ENCODE measurements around the gene FN1. TPM values are rescaled to one million over a fixed set of nuclear protein-coding genes. Genes with fewer than 3 reads are reported as not detected.
"Not testable (repeated sequence)": the region's sequence is repeated elsewhere in the genome, so short reads cannot be mapped to it uniquely, and the experiment has no call there.

The FN1 gene
- total RNA-seq, 2 donors from 2014 or later, result 84.2 to 257 TPM

- intact Hi-C loops (cut with DNase I), result loop anchor here (10.0 kb wide), 1 partner anchor 600 kb away; no protein-coding TSS in a partner anchor
- Histone ChIP-seq H3K27me3 (replicated peaks; ENCODE audit: insufficient read depth) (no peaks in the 10 kb centered on the region), H3K9me3 (no peaks in the 10 kb centered on the region), H3K27ac (no peak overlapping the region), H3K4me3 (no peak overlapping the region), H3K4me1 (replicated peaks) (peaks cover 3% of the 10 kb centered on the region), H3K36me3 (no peaks in the 10 kb centered on the region)
- 100% methylated on average over 2 of the region's 2 CpGs for WGBS
- TF ChIP-seq POLR2A (IDR thresholded peaks at IDR 0.05) (no peak), CTCF (IDR thresholded peaks at IDR 0.05) (no peak), POLR2AphosphoS5 (IDR thresholded peaks at IDR 0.05) (no peak)
- DNase-seq (ENCODE audit: low spot score), result no peak
These were observed 120.6 kb downstream of the FN1 start for GRCh38 chr2:215315301-215315700.

- Histone ChIP-seq H3K36me3 (no peaks in the 10 kb centered on the region), H3K27me3 (replicated peaks; ENCODE audit: insufficient read depth) (no peaks in the 10 kb centered on the region), H3K27ac (no peak overlapping the region), H3K9me3 (no peaks in the 10 kb centered on the region), H3K4me1 (replicated peaks) (peaks cover 3% of the 10 kb centered on the region), H3K4me3 (no peak overlapping the region)
- 50% methylated on average over 1 of the region's 1 CpG for WGBS
- no peak for DNase-seq (ENCODE audit: low spot score)
- no peak for TF ChIP-seq POLR2AphosphoS5 (IDR thresholded peaks at IDR 0.05)
- no peak for TF ChIP-seq POLR2A (IDR thresholded peaks at IDR 0.05)
- no peak for TF ChIP-seq CTCF (IDR thresholded peaks at IDR 0.05)
- intact Hi-C loops (cut with DNase I), result loop anchor here (10.0 kb wide), 1 partner anchor 600 kb away; no protein-coding TSS in a partner anchor
These were observed 121.0 kb downstream of the FN1 start for GRCh38 chr2:215314896-215315295.

- no peak overlapping the region for H3K4me3 ChIP-seq
These were observed 122.6 kb downstream of the FN1 start for GRCh38 chr2:215313255-215313613.

GRCh38 chr2:215311625-215312396, 124.1 kb downstream of the FN1 start, which contains the start of gene ATIC:
Gene ATIC (plus strand): TSS chr2:215312059. CDS start chr2:215312143, 84 bp downstream.
- TF ChIP-seq POLR2A (IDR thresholded peaks at IDR 0.05), result peak; percentile 67
- peak; percentile 90 for TF ChIP-seq POLR2AphosphoS5 (IDR thresholded peaks at IDR 0.05)
- peak in 2 of 4 experiments; percentile 43 to 45 for TF ChIP-seq CTCF (IDR thresholded peaks at IDR 0.05)
- intact Hi-C loops (cut with DNase I), result loop anchor here (10.0 kb wide), 1 partner anchor 603 kb away; no protein-coding TSS in a partner anchor
- H3K4me3 ChIP-seq, result peak within 1 kb of the TSS; percentile 70 to 73
- DNase-seq (ENCODE audit: low spot score), result peak; percentile 95
- WGBS, result 0% methylated on average over 42 of the region's 64 CpGs
- no peaks in the 10 kb centered on the region for H3K27me3 ChIP-seq (replicated peaks; ENCODE audit: insufficient read depth)
- H3K9me3 ChIP-seq, result no peaks in the 10 kb centered on the region
- H3K27ac ChIP-seq, result peak within 1 kb of the TSS; percentile 68 to 80
- H3K36me3 ChIP-seq, result no peaks in the 10 kb centered on the region
- peaks cover 3% of the 10 kb centered on the region for H3K4me1 ChIP-seq (replicated peaks)

More at GRCh38 chr2:215313255-215313613, 122.6 kb downstream of the FN1 start:
- TF ChIP-seq POLR2AphosphoS5 (IDR thresholded peaks at IDR 0.05), result no peak
- TF ChIP-seq POLR2A (IDR thresholded peaks at IDR 0.05), result no peak
- no peak for TF ChIP-seq CTCF (IDR thresholded peaks at IDR 0.05)
- H3K4me1 ChIP-seq (replicated peaks), result peaks cover 3% of the 10 kb centered on the region
- H3K27me3 ChIP-seq (replicated peaks; ENCODE audit: insufficient read depth), result no peaks in the 10 kb centered on the region
- intact Hi-C loops (cut with DNase I), result loop anchor here (10.0 kb wide), 1 partner anchor 602 kb away; no protein-coding TSS in a partner anchor
- H3K9me3 ChIP-seq, result no peaks in the 10 kb centered on the region
- WGBS, result 84% methylated on average over 4 of the region's 4 CpGs
- H3K36me3 ChIP-seq, result no peaks in the 10 kb centered on the region
- H3K27ac ChIP-seq, result no peak overlapping the region
- DNase-seq (ENCODE audit: low spot score), result no peak

GRCh38 chr2:215311259-215311624, 124.6 kb downstream of the FN1 start:
- DNase-seq (ENCODE audit: low spot score); H3K27me3 ChIP-seq (replicated peaks; ENCODE audit: insufficient read depth); H3K36me3 ChIP-seq; H3K4me1 ChIP-seq (replicated peaks); H3K9me3 ChIP-seq: not testable (repeated sequence)
- intact Hi-C loops (cut with DNase I), result loop anchor here (10.0 kb wide), 1 partner anchor 604 kb away; no protein-coding TSS in a partner anchor
- Histone ChIP-seq H3K4me3 (peak overlapping the region; percentile 70 to 73), H3K27ac (peak overlapping the region; percentile 68 to 80)
- 47% methylated on average over 13 of the region's 13 CpGs for WGBS

Other genes with a start within 250 kb of the FN1 start
- 10 to 100 TPM; 23.7 to 46.6 TPM for gene ATIC, start 124.0 kb downstream of the FN1 start, total RNA-seq

All from prostate gland (tissue), 2 donors.